NCI-H2081 (cell line): ENCODE results near the gene OR2L8.

Experiments used
- DNase-seq, 2 experiments: peaks; one replicate each; lab custom pipeline; 2025; lab: John Stamatoyannopoulos, UW

OR2L8 gene

GRCh38 chr1:247992986-247993385, 44.3 kb downstream of the OR2L8 start:
- no peak for DNase-seq

GRCh38 chr1:247998811-247999210, 50.2 kb downstream of the OR2L8 start:
- no peak for DNase-seq
